AG09309 (cell line): ENCODE measurements around the gene DNMT3A.

Experiments used
- DNase-seq: peaks from one replicate; pipeline ENCODE4 v3.0.0-alpha.2; 2010; ENCODE audit warnings: low read depth
- H3K4me3 ChIP-seq: 2 replicates; pipeline ENCODE4 v1.5.1; 2011; ENCODE audit warnings: mild to moderate bottlenecking, low read depth, low read length, moderate library complexity; ENCODE audit not compliant: control insufficient read depth
- CTCF ChIP-seq: IDR thresholded peaks from 2 replicates; pipeline ENCODE4 v1.5.1; 2011; ENCODE audit warnings: mild to moderate bottlenecking, low read depth, low read length, inconsistent platforms; ENCODE audit not compliant: insufficient read depth, control insufficient read depth; ENCODE audit errors: missing control alignments

DNMT3A gene

DNA sequence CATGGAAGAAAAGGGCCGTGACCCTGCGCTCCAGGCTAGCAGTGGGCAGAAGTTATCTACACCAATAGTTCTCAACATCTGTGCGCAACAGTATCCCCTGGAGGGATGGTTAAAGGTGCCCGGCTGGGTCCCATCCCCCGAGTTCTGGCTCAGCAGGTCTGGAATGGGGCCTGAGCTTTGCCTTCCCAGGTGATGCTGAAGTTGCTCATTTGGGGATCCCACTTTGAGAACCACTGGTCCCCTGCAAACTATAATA lies 31.1 kb downstream of the DNMT3A start:
- TF ChIP-seq CTCF, result no peak
- no peak for DNase-seq
- no peak overlapping the region for H3K4me3 ChIP-seq

DNA sequence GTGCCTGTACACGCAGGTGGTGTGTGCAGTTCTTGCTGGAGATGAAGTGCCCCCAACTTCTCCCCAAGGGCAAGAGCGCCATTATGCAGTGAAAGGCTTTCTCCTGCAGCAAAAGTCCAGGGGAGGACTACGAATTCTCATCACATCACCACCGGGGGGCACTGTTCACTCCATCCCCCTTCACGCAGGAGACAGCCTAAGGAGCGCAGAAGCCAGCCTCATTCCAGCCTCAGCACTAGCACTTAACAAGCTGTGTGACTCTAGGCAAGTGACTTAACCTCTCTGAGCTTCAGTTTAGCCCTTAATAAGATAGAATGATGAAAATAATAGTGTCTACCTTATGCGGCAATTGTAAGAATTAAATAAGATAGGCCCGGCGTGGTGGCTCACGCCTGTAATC lies 32.3 kb downstream of the DNMT3A start:
- peak; percentile 47 for TF ChIP-seq CTCF
- H3K4me3 ChIP-seq, result no peak overlapping the region
- DNase-seq, result no peak

GRCh38 chr2:25308599-25308998 lies 33.1 kb downstream of the DNMT3A start:
- no peak overlapping the region for H3K4me3 ChIP-seq
- DNase-seq, result no peak
- no peak for TF ChIP-seq CTCF

- no peak for TF ChIP-seq CTCF
- no peak for DNase-seq
- H3K4me3 ChIP-seq, result no peak overlapping the region
Measured at GRCh38 chr2:25307949-25308557, 33.7 kb downstream of the DNMT3A start.

DNA sequence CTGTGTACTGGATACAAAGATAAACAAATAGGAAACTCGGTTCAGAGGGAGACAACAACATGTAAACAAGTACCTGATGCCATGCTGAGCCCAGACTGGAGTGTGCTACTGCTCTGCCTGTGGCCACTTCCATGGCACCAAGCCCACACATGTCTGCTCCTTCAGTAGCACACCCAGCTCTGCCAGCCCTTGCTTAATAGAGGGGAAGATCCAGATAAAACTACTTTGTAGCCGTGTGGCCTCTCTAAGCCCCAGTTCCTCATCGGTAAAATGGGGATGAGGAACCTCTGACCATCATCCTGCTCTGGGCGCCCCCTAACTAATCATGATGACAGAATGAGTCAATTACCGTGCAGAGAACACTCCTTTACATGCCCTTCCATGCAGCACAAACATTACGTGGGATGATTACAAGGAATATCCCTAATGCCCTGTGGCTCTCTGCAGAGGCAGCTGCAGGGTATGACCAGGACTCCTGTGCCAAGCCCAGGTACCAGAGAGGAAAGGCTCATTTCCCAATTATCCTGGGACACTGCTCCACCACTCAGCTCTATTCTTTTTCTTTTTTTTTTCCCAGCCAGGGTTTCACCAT lies 34.9 kb downstream of the DNMT3A start:
- DNase-seq, result no peak
- H3K4me3 ChIP-seq, result no peak overlapping the region
- no peak for TF ChIP-seq CTCF

GRCh38 chr2:25305775-25306174 lies 36.0 kb downstream of the DNMT3A start:
- TF ChIP-seq CTCF, result no peak
- DNase-seq, result no peak
- H3K4me3 ChIP-seq, result no peak overlapping the region

DNA sequence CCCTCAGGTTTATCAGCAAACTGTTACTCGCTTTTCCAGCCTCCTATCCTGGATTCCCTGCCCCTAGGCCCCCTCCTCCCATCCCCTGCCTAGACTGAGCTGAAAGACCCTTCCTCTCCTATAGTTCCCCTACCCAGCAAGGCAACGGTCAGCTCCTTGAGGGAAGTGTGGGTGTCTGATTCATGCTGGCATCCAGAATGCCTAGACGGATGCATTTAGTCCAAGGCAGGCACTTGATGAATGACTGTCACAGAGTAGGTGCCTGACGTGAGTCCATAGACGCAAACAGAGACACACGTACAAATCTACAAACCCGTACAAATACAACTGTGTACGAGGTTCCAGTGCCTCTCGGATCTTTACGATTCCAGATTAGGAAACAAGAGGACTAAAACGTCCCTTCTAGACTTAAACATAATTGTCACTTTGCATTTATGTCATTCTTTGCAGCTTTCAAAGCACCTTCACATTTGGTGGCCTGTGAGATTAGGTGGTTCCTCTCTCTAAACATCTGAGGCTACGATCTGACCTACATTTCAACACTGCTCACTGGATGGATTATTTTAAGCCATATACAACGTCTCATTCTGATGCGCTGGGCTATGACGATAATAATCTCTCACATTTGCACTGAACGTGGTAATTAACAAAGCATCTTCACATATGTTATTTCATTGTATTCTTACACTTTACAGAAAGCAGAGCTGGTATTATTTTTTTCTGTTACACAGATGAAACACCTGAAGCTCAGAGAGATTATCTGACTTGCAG lies 36.7 kb downstream of the DNMT3A start:
- no peak for DNase-seq
- no peak overlapping the region for H3K4me3 ChIP-seq
- no peak for TF ChIP-seq CTCF
